HuH-7 (cell line): ENCODE measurements around the gene SFMBT2.

Experiments
- DNase-seq: peaks from one replicate; pipeline ENCODE4 v3.0.0; 2011; ENCODE audit warnings: low spot score

The SFMBT2 gene

GRCh38 chr10:7263616-7264015, 147.2 kb downstream of the SFMBT2 start:
- no peak for DNase-seq

GRCh38 chr10:7261351-7261750, 149.5 kb downstream of the SFMBT2 start:
- no peak for DNase-seq

DNA sequence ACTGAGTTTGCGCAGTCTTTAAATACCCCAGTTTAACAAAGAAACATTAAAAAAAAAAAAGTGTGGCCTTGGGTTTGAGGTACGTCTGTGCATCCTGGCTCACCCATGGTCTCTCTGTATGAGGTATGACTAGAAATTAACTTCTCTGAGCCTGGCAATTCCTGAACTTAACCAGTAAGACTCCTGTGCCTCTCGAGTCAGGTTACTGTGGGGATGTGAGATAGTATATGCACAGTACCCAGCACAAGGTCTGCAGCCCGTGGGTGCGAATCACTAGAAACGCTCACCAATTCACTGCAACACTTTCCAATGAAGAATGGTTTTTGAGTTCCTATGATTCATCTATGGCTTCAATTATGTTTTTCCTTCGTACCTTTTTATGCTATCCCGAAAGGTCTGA, 149.9 kb downstream of the SFMBT2 start:
- no peak for DNase-seq

DNA sequence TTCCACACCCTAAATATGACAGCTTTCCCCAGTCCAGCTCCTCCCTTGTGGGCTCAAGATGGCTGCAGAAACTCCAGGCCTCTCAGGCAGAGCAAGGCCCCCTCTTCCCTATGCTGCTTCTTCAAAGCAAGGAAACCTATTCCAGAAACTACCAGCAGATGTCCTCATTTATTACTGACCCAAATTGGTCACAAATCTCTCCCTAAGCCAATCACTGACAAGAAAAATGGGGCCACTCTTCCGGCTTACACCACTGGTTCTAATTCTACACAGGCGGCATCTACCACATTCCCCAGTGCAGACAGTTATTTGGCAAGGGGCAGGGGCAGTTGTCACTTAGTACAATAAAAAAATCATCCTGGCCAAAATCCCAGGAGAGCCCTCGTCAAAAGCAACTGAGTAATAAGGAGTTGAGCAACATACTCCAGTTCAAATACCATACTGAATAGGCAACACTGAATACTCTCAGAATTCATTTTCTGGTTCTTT, 150.4 kb downstream of the SFMBT2 start:
- DNase-seq = peak; percentile 28

- DNase-seq = no peak
Measured at GRCh38 chr10:7258948-7259523, 151.8 kb downstream of the SFMBT2 start.

DNA sequence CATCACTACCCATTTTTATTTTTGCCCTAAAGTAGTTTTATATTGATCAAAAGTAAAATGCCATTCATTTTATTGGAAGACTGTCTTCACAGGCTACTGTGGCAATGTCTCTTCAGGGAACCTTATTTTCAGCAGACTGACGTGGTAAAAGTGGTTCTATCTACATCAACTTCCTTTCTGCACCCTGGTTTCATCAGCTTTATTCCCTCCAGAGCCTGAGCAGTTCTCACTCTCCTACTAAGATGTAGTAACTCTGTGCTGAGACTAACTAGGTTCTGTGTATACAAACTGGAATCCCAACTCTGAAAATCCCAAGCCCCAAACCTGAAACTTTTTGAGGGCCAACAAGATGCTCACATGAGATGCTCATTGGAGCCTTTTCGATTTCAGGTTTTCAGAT, 155.3 kb downstream of the SFMBT2 start:
- no peak for DNase-seq

DNA sequence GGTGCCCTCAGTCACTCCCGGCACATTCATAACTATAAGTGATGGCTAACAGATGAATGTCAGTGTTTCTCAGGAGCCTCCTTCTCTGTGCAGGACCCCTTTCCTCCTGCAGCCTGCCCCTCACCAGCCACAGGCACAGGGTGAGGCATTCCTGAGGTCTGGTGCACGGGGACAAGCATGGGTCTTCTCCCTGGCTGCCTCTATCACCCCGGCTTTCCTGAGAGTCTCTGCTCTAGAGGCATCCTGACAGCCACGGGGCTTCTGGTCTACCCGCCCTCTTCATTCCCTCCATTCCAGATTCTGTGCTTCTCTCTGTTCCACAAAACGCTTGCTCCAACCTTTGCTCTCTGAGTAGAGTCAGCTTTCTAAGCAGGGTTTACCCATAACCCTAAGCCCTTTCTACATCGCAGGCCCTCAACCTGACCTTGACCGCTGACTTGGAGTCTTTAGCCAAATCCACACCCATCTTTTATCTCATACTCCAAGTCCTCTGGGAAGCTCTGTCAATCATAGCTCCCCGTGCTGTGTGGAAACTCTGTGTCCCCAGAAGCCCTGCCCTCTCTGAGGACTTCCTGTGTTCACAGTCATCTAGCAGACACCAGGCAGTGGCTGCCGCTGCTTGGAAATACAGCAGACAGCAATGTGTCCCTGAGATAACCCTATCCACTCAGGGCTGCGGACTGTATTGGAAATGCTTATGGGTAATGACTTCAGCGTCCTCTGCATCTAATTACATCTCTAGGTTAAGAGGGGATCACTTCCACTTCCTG, 159.0 kb downstream of the SFMBT2 start:
- DNase-seq = no peak

- no peak for DNase-seq
Measured at GRCh38 chr10:7250236-7250635, 160.6 kb downstream of the SFMBT2 start.

DNA sequence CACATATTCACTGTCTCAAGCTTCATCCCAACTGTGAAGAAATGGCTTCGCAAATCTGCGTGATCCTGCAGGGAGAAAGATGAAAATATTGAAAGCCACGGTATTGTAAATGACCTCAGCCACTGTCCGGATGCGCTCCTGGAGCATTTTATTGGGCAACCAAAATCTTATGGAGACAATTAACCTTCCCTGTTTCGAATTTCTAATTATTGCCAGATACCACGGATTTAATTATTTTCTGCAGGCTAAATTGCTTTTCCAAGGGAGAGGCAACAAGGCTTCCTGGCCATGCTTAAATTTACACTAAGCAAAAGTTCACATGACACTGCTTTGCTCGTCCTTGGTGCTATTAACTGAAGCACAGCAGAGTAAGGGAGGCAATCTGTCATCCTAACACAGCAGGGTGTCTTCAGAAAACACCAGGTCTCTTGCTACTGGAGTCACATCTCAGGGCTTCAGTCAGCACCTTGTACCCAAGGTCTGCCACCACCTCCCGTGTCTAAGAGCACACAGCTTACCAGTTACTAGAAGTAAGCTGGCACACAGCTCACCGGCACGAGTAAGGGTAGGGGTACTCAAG, 162.2 kb downstream of the SFMBT2 start:
- no peak for DNase-seq

- DNase-seq = no peak
Measured at GRCh38 chr10:7248148-7248547, 162.7 kb downstream of the SFMBT2 start.

- no peak for DNase-seq
Measured at GRCh38 chr10:7245505-7245904, 165.3 kb downstream of the SFMBT2 start.

DNA sequence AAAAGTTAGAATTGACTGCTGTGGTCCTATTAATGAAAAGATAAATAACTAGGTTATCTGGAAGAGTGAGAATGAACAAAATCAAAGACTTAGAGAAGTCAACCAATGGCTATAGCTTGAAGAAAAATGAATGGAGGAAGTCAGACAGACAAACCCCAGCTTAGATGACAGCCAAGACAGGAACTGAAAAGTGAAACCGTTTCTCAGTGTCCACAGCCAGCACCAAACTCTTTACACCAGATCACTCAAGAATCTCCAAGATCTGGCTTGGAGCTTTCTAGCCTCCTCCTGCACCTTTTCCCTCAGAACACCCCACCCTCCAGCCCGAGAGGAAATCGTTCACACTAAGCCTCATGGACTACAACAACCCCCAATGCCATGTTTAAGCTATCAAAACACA, 167.0 kb downstream of the SFMBT2 start:
- no peak for DNase-seq

GRCh38 chr10:7243139-7243538, 167.7 kb downstream of the SFMBT2 start:
- DNase-seq = no peak

GRCh38 chr10:7239312-7239985, 171.4 kb downstream of the SFMBT2 start:
- no peak for DNase-seq

- no peak for DNase-seq
Measured at GRCh38 chr10:7235376-7235775, 175.5 kb downstream of the SFMBT2 start.

- DNase-seq = no peak
Measured at GRCh38 chr10:7234109-7234508, 176.7 kb downstream of the SFMBT2 start.

GRCh38 chr10:7233259-7233991, 177.4 kb downstream of the SFMBT2 start:
- no peak for DNase-seq

DNA sequence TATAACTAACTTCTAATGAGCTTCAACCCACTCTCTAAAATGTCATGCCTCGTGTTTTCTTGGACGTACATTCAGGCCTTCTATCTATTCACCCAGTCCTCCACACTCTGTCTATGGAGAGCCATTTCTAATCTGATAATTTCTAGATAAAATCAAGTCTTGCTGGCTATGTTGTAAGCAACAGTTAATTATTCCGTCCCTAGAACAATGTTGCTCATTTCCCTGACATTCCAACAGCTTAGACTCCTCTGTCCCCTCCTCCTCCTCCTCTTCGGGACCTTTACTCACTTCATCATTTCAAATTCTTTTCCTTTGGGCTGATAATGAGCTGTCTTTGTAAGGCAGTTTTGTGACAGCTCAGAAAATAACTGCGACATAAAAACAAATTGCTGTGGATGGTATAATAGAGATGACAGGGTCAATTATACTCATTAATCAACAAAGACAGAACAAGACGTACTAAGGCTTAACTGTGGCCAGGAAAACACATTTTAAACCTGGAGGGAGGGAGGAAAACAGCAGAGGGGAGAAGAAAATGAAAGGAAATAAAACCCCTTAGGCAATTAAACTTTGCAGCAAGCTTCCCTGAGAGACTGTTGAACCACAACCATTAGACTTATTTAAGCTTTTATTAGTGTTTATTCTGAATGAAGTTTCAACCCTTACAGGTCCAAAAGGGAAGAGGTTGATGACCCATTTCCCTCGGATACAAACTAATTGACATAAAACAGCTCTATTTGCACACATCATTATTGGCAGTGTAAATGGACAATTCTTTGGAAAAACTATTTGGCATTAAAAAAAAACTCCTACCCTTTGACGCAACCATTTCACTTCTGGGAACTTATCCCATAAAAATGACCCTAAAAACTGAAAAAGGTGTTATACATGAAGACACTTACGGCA, 179.1 kb downstream of the SFMBT2 start:
- DNase-seq = no peak

GRCh38 chr10:7230951-7231350, 179.9 kb downstream of the SFMBT2 start:
- no peak for DNase-seq

GRCh38 chr10:7230036-7230435, 180.8 kb downstream of the SFMBT2 start:
- DNase-seq = no peak

- no peak for DNase-seq
Measured at GRCh38 chr10:7225133-7225532, 185.7 kb downstream of the SFMBT2 start.
